Stimulated activated CD8-positive, alpha-beta memory T cell treated with anti-CD3 and anti-CD28 coated beads, Interleukin-4, amount 100 ng/mL, for 48 hours (primary cell): ENCODE data around the gene RAF1.
A peak's percentile ranks its signal among the peaks of the same experiment; 100 is the strongest.
"Not testable (repeated sequence)": the region's sequence is repeated elsewhere in the genome, so short reads cannot be mapped to it uniquely, and the experiment has no call there.

ENCODE experiments used
- DNase-seq: peaks from one replicate; pipeline ENCODE4 v3.0.0-alpha.2; 2020

RAF1 gene

GRCh38 chr3:12675115-12675810 lies 11.3 kb upstream of the RAF1 start:
- no peak for DNase-seq

DNA sequence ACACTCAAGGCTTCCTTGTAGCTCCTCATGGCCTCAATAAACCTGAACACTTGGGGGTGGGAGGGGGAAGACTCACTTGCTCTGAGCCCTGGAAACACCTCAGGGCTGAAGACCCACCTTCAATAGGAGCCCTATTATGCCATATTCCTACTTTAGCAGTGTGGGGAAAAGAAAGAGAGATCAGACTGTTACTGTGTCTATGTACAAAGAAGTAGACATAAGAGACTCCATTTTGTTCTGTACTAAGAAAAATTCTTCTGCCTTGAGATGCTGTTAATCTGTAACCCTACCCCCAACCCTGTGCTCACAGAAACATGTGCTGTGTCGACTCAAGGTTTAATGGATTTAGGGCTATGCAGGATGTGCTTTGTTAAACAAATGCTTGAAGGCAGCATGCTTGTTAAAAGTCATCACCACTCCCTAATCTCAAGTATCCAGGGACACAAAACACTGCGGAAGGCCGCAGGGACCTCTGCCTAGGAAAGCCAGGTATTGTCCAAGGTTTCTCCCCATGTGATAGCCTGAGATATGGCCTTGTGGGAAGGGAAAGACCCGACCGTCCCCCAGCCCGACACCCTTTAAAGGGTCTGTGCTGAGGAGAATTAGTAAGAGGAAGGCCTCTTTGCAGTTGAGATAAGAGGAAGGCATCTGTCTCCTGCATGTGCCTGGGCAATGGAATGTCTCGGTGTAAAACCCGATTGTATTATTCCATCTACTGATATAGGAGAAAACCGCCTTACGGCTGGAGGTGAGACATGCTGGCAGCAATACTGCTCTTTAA lies 10.2 kb upstream of the RAF1 start:
- not testable (repeated sequence) for DNase-seq

DNA sequence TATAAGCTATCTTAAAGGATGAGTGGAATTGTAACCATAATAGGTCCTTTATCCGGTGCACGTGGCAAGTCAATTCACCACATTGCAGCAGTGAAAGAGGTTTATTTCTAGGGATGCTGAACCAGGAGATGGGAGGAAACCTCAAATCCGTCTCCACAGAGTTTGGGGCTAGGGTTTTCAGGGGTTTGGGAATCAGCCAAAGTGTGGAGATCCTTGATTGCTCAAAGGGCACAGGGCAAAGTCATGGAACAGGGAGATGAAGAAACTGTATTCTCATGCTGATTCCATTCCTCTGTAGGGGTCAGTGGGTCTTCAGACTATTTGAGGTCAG lies 7.2 kb upstream of the RAF1 start:
- DNase-seq = no peak

GRCh38 chr3:12670365-12671119 lies 6.6 kb upstream of the RAF1 start:
- DNase-seq = no peak

DNA sequence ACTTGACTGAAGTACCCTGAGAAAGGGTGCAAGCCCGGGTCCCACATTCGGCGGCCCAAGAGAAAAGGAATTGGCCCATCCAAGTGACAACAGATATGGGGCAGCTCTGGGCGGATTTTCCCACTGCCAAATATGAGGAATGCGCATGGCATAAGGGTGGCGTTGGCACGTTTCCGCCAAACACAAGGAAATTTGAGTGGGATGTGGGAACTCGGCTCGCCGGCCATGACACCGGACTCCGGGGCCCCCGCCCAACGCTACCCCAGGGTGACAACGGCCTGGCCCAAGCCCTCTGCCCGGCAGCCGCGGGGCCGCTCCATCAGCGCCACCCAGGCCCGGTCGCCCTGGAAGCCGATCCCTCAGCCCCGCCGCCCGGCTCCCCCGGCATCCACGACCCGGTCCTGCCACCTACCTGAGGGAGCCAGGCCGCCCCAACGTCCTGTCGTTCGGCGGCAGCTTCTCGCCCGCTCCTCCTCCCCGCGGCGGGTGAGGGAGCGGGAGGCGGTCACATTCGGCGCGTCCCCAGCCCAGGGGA lies 449 bp downstream of the RAF1 start:
- DNase-seq = peak; percentile 47

GRCh38 chr3:12662593-12663400 lies 1.1 kb downstream of the RAF1 start:
- peak; percentile 46 for DNase-seq

GRCh38 chr3:12661926-12662592 lies 1.9 kb downstream of the RAF1 start:
- no peak for DNase-seq

GRCh38 chr3:12661375-12661774 lies 2.5 kb downstream of the RAF1 start:
- not testable (repeated sequence) for DNase-seq

DNA sequence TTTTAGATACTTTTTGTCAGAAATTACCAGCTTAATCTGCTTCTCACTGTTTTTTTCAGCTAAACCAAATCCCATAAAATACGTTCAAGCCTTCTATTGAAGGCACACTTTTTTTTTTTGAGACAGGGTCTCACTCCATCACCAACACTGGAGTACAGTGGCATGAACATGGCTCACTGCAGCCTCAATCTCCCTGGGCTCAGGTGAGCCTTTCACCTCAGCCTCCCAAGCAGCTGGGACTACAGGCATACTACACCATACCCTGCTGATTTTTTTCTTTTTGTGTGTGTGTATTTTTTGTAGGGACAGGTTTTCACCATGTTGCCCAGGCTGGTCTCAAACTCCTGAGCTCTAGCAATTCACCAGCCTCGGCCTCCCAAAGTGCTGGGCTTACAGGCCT lies 3.7 kb downstream of the RAF1 start:
- DNase-seq = no peak

DNA sequence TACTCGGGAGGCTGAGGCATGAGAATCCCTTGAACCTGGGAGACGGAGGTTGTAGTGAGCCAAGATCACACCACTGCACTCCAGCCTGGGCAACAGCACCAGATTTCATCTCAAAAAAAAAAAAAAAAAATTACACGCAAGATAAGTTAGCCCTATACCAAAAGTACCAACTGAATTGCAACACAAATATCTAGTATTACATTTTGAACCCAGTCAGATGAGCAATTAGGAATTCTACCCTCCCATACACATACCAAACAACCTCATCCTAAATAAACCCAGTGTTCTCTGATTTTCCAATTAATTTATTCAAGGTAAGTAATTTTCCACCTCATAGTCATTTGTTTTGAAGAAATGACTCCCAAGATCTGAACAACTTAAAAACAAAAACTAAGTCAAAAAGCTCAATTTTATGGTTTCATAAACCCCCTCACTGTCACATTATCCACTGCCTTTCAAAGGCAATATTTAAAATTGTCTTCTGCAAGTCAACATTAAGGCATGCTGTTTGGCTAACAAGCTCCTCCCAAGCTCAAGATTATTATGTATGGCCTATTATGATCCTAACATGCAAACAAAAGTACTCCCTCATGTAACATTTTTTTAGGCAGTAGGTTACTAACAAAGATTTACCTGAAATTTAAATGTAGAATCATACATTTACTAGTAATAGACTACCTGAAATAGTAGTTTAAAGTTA lies 4.5 kb downstream of the RAF1 start:
- no peak for DNase-seq

- DNase-seq = no peak
Observed at GRCh38 chr3:12658593-12659058, 5.3 kb downstream of the RAF1 start.

GRCh38 chr3:12656850-12657249 lies 7.1 kb downstream of the RAF1 start:
- no peak for DNase-seq

DNA sequence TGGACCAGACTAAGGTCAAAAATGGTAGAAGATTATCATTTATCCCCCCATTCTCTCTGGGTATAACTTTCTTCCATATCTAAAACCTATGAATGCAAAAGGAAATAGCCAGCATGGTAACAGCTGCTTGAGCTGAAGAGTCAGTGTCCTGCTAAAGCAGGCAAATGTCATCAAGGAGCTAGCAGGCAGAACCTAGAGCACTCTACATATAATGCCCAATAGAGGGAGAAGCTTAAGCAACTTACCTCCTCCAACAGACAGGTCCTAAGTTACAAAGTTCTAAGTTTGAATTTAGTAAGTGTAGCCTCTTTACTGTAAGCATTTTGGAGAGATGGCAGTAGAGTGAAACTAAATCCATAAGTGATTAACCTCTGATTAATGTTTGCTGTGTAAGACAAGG lies 7.7 kb downstream of the RAF1 start:
- DNase-seq = no peak

- DNase-seq = no peak
Observed at GRCh38 chr3:12655701-12656100, 8.2 kb downstream of the RAF1 start.

GRCh38 chr3:12653747-12654146 lies 10.2 kb downstream of the RAF1 start:
- no peak for DNase-seq

GRCh38 chr3:12648384-12648959 lies 15.4 kb downstream of the RAF1 start:
- DNase-seq = no peak

DNA sequence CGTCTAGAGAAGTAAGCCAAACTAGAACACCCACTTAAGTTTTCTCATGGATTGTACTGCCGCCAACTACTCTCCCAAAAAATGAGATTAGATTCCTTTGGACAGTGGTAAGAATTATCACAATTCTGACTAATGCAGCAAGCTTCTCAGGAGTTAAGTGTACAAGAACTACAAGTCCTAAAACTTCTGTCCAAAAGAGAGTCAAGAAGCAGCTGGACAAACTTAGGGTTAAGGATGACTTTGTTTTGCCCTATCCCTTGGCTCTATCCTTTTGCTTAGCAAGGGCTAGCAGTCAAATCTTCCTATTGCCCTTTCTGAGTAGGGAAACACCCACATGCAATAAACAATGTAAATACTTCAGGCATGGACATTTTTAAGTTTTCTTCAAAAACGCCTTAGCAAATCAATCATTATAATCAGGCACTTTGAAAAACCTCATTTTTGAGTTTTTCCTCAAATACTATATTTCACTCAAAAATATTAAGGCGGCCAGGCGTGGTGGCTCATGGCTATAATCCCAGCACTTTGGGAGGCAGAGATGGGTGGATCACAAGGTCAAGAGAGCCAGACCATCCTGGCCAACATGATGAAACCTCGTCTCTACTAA lies 19.5 kb downstream of the RAF1 start:
- no peak for DNase-seq

DNA sequence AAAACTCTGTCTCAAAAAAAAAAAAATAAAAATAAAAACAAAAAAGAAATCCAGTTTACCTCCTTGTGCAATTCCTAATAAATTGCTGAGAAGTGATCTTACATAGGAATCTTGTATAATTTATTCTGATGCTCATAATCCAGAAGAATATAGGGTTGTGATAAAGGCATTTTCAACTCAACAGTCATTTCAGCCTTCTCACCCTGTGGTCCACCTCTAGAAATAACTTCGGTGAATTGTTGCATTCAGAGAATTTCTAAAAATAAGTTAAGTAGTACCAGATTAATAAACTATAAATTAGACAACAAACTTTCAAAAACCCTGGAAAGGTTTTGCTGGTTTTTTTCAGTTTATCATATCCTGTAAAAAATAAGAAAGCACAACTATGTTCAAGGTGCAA lies 20.2 kb downstream of the RAF1 start:
- no peak for DNase-seq

- DNase-seq = no peak
Observed at GRCh38 chr3:12643010-12643380, 20.9 kb downstream of the RAF1 start.

DNA sequence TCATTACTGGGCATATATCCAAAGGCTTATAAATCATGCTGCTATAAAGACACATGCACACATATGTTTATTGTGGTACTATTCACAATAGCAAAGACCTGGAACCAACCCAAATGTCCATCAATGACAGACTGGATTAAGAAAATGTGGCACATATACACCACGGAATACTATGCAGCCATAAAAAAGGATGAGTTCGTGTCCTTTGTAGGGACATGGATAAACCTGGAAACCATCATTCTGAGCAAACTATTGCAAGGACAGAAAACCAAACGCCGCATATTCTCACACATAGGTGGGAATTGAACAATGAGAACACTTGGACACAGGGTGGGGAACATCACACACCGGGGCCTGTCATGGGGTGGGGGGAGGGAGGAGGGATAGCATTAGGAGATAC lies 23.1 kb downstream of the RAF1 start:
- DNase-seq = not testable (repeated sequence)

DNA sequence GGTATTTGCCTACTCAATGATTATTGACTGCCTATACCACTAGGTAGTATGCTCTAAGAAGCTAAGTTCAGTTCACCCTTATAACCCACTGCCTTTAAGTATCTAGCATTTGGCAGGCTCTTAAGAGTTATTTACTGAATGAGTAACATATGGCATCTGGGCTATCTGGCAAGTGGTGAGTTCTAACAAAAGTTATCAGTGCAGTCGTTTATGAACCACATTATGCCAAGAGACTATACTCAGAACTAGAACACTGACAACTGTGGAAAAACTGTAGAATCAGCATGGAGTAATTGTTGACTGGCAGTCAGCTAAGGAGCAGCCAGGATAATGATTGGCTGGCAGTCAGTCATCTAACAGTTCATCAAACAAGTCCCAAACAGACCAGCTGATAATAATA lies 25.8 kb downstream of the RAF1 start:
- no peak for DNase-seq
